ENCODE results near the gene GSPT1. TPM values are rescaled to one million over a fixed set of nuclear protein-coding genes. Genes with fewer than 3 reads are reported as not detected.
A peak's percentile ranks its signal among the peaks of the same experiment; 100 is the strongest.

GSPT1 gene
- total RNA-seq, 1 experiment from 2014 or later = 194 TPM

- TF ChIP-seq REST (IDR thresholded peaks at IDR 0.05; ENCODE audit: insufficient read depth in 1 of 2, low read depth in 2 of 2, low read length in 1 of 2) (no peak), SIN3A (IDR thresholded peaks at IDR 0.05; ENCODE audit: borderline replicate concordance, insufficient read depth, low read depth, low read length) (no peak; the same call in 1 of the 2 replicates), POLR2AphosphoS5 (IDR thresholded peaks at IDR 0.05; ENCODE audit: low read depth, low read length) (no peak), CTCF (IDR thresholded peaks at IDR 0.05) (no peak), TCF7L2 (IDR thresholded peaks at IDR 0.05; ENCODE audit: low read depth, low read length) (no peak)
- DNase-seq (ENCODE audit: low read depth, low spot score) (no peak), ATAC-seq (no peak)
- Histone ChIP-seq H3K4me1 (ENCODE audit: control insufficient read depth, insufficient read depth, low read length) (peaks cover 34% of the 10 kb centered on the region), H3K27ac (ENCODE audit: low read length) (peak overlapping the region; percentile 93), H3K9me3 (ENCODE audit: control insufficient read depth, insufficient read depth, low read depth, low read length) (no peaks in the 10 kb centered on the region), H3K36me3 (ENCODE audit: control insufficient read depth, insufficient read depth, low read length) (0 out of 2 replicates have a peak, but pooled peaks cover 4% of the 10 kb centered on the region), H3K4me3 (ENCODE audit: low read depth in 2 of 2, low read length in 2 of 2) (peak overlapping the region; percentile 77 to 92), H3K27me3 (ENCODE audit: control insufficient read depth, insufficient read depth, low read length) (no peaks in the 10 kb centered on the region)
- CTCF ChIA-PET = no interaction called here
- in situ Hi-C loops (cut with HindIII; ENCODE audit: low pct_unique_long_range_greater_than_20kb, low sequenced_read_pairs) = no loop called here
- no TSS peak for BruUV-seq (replicated peaks)
- intact Hi-C loops (cut with micrococcal nuclease; ENCODE audit: unreplicated experiment) = no loop called here
- POLR2A ChIA-PET = no interaction called here
These were observed 1.3 kb downstream of the GSPT1 start for GRCh38 chr16:11914210-11915113.

- in situ Hi-C loops (cut with HindIII; ENCODE audit: low pct_unique_long_range_greater_than_20kb, low sequenced_read_pairs) = no loop called here
- H3K4me1 ChIP-seq (ENCODE audit: control insufficient read depth, insufficient read depth, low read length) = peaks cover 34% of the 10 kb centered on the region
- H3K27ac ChIP-seq (ENCODE audit: low read length) = peak overlapping the region; percentile 93
- ATAC-seq (no peak), DNase-seq (ENCODE audit: low read depth, low spot score) (no peak)
- H3K27me3 ChIP-seq (ENCODE audit: control insufficient read depth, insufficient read depth, low read length) = no peaks in the 10 kb centered on the region
- BruUV-seq (replicated peaks) = no TSS peak
- POLR2A ChIA-PET = interaction anchor here (0.7 kb wide), 1 partner anchor 63 kb away, joined by 3 read pairs; the partner anchor contains the start of gene SNX29
- H3K9me3 ChIP-seq (ENCODE audit: control insufficient read depth, insufficient read depth, low read depth, low read length) = no peaks in the 10 kb centered on the region
- TF ChIP-seq REST (IDR thresholded peaks at IDR 0.05; ENCODE audit: insufficient read depth in 1 of 2, low read depth in 2 of 2, low read length in 1 of 2) (no peak), TCF7L2 (IDR thresholded peaks at IDR 0.05; ENCODE audit: low read depth, low read length) (no peak), POLR2AphosphoS5 (IDR thresholded peaks at IDR 0.05; ENCODE audit: low read depth, low read length) (no peak), CTCF (IDR thresholded peaks at IDR 0.05) (no peak), SIN3A (IDR thresholded peaks at IDR 0.05; ENCODE audit: borderline replicate concordance, insufficient read depth, low read depth, low read length) (no peak)
- CTCF ChIA-PET = no interaction called here
- 0 out of 2 replicates have a peak, but pooled peaks cover 4% of the 10 kb centered on the region for H3K36me3 ChIP-seq (ENCODE audit: control insufficient read depth, insufficient read depth, low read length)
- intact Hi-C loops (cut with micrococcal nuclease; ENCODE audit: unreplicated experiment) = no loop called here
- H3K4me3 ChIP-seq (ENCODE audit: low read depth in 2 of 2, low read length in 2 of 2) = peak overlapping the region; percentile 77 to 92
These were observed 2.2 kb downstream of the GSPT1 start for GRCh38 chr16:11913425-11914079.

All from Panc1 (cell line).